ENCODE measurements around the gene WNT10A.

- no peak for TF ChIP-seq HDGF (IDR thresholded peaks at IDR 0.05; ENCODE audit: borderline replicate concordance)
- no peak for TF ChIP-seq FOXM1 (IDR thresholded peaks at IDR 0.05; ENCODE audit: borderline replicate concordance)
- no peak for TF ChIP-seq SUZ12 (IDR thresholded peaks at IDR 0.05)
- TF ChIP-seq ARNT (IDR thresholded peaks at IDR 0.05): no peak
- no peak for TF ChIP-seq BHLHE40 (IDR thresholded peaks at IDR 0.05; ENCODE audit: borderline replicate concordance)
- no peak for TF ChIP-seq SP1 (IDR thresholded peaks at IDR 0.05)
- TF ChIP-seq LEF1 (IDR thresholded peaks at IDR 0.05; ENCODE audit: borderline replicate concordance): no peak
- TF ChIP-seq CTBP1 (IDR thresholded peaks at IDR 0.05; ENCODE audit: borderline replicate concordance): no peak
- TF ChIP-seq NFRKB (IDR thresholded peaks at IDR 0.05): no peak
- TF ChIP-seq ZNF384 (IDR thresholded peaks at IDR 0.05): no peak
These were observed 48.1 kb upstream of the WNT10A start for GRCh38 chr2:218832520-218832919.

Data from HEK293T (cell line).